AG09309 (cell line): Measurements from ENCODE around the gene ABL1.

Source experiments
- DNase-seq: peaks from one replicate; pipeline ENCODE4 v3.0.0-alpha.2; 2010; ENCODE audit warnings: low read depth
- H3K4me3 ChIP-seq: 2 replicates; pipeline ENCODE4 v1.5.1; 2011; ENCODE audit warnings: mild to moderate bottlenecking, low read depth, low read length, moderate library complexity; ENCODE audit not compliant: control insufficient read depth
- TF ChIP-seq, protein P1 (sequence below): IDR thresholded peaks from 2 replicates; pipeline ENCODE4 v1.5.1; 2011; ENCODE audit warnings: mild to moderate bottlenecking, low read depth, low read length, inconsistent platforms; ENCODE audit not compliant: insufficient read depth, control insufficient read depth; ENCODE audit errors: missing control alignments

Gene ABL1

DNA sequence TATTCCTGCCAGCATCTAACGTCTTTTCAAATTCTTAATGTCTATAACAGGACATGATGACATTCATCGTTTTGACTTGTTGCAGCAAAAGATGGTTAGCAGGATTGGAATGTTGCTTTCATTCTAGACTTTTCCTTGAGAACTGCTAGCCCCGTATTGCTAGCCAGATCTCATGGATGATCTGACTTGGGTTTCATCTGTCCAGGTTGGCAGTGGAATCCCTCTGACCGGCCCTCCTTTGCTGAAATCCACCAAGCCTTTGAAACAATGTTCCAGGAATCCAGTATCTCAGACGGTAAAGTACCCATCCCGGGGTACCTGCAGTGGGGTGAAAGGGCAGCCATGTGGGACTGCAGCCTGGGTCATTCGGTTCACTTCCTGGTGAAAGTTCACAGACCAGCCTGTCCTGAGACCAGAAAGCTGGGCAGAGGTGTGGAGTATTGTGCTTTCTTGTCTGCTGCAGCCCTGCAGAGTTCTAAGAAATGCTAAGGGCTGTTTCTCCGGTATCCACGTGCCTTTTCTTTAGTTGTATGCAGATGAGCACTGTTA lies 44.9 kb downstream of the ABL1 start:
- TF ChIP-seq, protein P1, sequence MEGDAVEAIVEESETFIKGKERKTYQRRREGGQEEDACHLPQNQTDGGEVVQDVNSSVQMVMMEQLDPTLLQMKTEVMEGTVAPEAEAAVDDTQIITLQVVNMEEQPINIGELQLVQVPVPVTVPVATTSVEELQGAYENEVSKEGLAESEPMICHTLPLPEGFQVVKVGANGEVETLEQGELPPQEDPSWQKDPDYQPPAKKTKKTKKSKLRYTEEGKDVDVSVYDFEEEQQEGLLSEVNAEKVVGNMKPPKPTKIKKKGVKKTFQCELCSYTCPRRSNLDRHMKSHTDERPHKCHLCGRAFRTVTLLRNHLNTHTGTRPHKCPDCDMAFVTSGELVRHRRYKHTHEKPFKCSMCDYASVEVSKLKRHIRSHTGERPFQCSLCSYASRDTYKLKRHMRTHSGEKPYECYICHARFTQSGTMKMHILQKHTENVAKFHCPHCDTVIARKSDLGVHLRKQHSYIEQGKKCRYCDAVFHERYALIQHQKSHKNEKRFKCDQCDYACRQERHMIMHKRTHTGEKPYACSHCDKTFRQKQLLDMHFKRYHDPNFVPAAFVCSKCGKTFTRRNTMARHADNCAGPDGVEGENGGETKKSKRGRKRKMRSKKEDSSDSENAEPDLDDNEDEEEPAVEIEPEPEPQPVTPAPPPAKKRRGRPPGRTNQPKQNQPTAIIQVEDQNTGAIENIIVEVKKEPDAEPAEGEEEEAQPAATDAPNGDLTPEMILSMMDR, result no peak
- DNase-seq, result no peak
- no peak overlapping the region for H3K4me3 ChIP-seq

DNA sequence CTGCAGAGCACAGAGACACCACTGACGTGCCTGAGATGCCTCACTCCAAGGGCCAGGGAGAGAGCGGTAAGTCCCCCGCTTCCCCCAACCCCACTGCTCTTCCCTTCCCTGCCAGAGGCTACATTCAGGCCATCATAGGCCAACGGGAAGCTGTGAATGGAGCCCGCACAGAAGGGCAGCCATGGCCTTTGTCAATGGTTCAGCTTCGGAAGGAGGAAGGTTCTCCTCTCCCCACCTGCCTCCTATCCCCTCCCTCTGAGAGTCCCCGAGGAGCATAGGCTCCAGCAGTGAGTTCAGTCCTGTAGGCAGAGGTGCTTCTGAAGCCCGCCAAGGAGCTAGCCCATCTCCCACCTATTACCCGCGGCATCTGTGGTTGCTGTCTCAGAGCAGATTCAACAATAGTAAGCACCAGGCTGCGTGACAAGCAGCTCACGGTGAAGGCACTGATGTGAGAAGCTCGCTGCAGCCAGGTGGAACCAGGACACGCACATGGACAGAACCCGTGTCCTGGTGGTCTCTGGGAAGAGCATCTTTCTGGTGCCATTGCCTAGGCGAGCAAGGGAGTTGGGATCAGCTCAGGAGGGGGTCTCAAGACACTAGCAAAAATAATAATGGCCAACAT lies 45.7 kb downstream of the ABL1 start:
- TF ChIP-seq, protein P1, result no peak
- DNase-seq, result no peak
- H3K4me3 ChIP-seq, result no peak overlapping the region

DNA sequence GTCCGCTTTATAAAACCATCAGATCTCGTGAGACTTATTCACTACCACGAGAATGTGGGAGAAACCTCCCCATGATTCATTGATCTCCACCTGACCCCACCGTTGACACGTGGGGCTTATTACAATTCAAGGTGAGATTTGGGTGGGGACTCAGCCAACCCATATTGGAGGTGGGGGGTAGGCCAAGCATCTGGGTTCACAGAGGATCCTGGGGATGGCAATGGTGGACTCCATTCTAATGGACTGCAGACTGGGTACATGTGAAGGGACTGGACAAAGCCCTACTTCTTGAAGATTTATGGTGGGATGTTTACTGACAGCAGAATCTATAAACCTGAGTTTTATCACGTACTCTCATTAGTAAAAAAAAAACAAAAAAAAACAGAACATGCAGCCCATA lies 46.5 kb downstream of the ABL1 start:
- TF ChIP-seq, protein P1, result no peak
- no peak for DNase-seq
- no peak overlapping the region for H3K4me3 ChIP-seq

DNA sequence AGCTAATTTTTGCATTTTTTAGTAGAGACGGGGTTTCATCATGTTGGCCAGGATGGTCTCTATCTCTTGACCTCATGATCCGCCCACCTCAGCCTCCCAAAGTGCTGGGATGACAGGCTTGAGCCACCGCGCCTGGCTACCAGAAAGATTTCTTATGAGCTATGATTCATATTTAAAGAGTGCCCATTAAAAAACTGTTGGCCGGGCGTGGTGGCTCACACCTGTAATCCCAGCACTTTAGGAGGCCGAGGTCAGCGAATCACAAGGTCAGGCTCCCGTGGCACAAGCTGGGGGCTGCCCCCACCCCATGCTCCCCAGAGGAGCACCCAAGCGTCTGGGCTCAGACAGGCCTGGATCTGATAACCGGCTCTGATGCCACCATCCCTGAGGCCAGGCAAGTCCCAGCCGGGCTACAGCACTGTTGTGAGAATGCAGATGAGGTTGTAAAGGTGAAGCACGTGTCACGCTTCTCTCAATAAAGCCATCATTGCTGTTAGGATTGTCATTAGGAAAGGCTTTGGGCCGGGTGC lies 47.7 kb downstream of the ABL1 start:
- DNase-seq, result no peak
- H3K4me3 ChIP-seq, result no peak overlapping the region
- TF ChIP-seq, protein P1, result no peak

DNA sequence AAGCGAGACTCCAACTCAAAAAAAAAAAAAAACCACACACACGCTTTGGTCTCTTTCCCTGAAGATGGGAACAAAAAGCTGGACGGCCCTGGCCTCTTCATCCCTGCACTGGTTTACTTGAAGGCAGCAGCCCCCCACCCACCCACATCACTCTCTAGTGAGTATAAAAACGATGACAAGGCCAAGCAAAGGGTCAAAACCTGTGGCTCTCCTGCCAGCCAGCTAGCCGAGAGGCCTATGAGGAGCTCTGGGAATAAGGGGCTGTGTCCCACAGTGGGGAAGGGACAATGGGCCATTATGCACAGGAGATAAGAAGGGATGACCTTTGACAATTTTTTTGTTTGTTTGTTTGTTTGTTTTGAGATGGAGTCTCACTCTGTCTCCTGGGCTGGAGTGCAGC lies 48.4 kb downstream of the ABL1 start:
- TF ChIP-seq, protein P1, result no peak
- H3K4me3 ChIP-seq, result no peak overlapping the region
- no peak for DNase-seq

DNA sequence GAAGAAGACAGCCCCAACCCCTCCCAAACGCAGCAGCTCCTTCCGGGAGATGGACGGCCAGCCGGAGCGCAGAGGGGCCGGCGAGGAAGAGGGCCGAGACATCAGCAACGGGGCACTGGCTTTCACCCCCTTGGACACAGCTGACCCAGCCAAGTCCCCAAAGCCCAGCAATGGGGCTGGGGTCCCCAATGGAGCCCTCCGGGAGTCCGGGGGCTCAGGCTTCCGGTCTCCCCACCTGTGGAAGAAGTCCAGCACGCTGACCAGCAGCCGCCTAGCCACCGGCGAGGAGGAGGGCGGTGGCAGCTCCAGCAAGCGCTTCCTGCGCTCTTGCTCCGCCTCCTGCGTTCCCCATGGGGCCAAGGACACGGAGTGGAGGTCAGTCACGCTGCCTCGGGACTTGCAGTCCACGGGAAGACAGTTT lies 49.1 kb downstream of the ABL1 start:
- DNase-seq, result no peak
- H3K4me3 ChIP-seq, result no peak overlapping the region
- TF ChIP-seq, protein P1, result no peak
